ENCODE results near the gene SRSF3. TPM values are rescaled to one million over a fixed set of nuclear protein-coding genes. Genes with fewer than 3 reads are reported as not detected.
"Not testable (repeated sequence)": the region's sequence is repeated elsewhere in the genome, so short reads cannot be mapped to it uniquely, and the experiment has no call there.

SRSF3 gene
- total RNA-seq, 2 experiments from 2014 or later, result 585 to 589 TPM

- H3K27me3 Mint-ChIP-seq, result peaks cover 5% of the 10 kb centered on the region
- H3K4me3 Mint-ChIP-seq, result peak overlapping the region; percentile 97
- peak overlapping the region; percentile 99 for H3K27ac Mint-ChIP-seq
- peaks cover 45% of the 10 kb centered on the region for H3K36me3 Mint-ChIP-seq
- H3K4me1 Mint-ChIP-seq, result peaks cover 38% of the 10 kb centered on the region
- DNase-seq, result peak; percentile 55
- peaks cover 2% of the 10 kb centered on the region for H3K9me3 Mint-ChIP-seq
Measured at GRCh38 chr6:36593569-36594028, 563 bp upstream of the SRSF3 start.

DNA sequence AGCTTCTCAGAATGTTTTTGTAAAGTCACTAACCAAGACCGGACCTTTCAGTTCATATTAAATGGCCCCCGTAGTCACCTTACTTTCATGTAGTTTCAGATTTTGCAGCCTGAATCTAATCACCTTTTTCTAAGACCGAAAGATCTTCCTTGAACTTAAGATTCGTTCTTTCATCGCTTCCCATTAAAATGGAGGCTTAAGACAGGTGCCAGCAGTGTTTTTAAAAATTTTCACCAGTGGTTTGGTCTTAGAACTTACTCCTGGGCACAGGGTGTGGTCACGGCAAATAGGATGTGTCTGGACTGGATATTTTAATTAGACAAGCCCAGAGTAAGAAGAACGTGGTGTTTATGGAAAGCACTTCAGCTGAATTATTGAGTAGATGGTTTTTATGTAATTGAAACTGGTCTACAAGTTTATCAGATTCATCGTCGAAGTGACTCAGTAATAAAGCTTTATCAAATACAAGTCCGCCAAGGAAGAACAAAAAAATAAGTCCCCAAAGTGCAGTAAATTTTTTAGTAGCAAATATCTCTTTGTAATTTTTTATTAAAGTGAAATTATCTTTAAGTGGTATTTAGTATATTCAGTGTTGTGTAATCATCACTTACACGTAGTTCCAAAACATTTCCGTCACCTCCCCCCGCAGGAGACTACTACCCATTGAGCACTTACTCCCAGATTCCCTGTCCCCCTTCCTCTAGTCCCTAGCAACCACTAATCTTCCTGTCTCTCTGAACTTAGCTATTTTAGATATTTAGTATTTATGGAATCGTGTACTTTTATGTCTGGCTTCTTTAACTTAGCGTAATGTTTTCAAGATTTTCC, 868 bp downstream of the SRSF3 start:
- Mint-ChIP-seq H3K4me1 (peaks cover 49% of the 10 kb centered on the region), H3K27ac (peak overlapping the region; percentile 99), H3K36me3 (peaks cover 59% of the 10 kb centered on the region), H3K4me3 (peak overlapping the region; percentile 97), H3K27me3 (peaks cover 5% of the 10 kb centered on the region), H3K9me3 (peaks cover 2% of the 10 kb centered on the region)
- DNase-seq, result no peak

GRCh38 chr6:36596356-36596755, 2.2 kb downstream of the SRSF3 start:
- peaks cover 2% of the 10 kb centered on the region for H3K9me3 Mint-ChIP-seq
- H3K36me3 Mint-ChIP-seq, result peaks cover 70% of the 10 kb centered on the region
- H3K27me3 Mint-ChIP-seq, result peaks cover 5% of the 10 kb centered on the region
- no peak for DNase-seq
- peak overlapping the region; percentile 97 for H3K4me3 Mint-ChIP-seq
- H3K27ac Mint-ChIP-seq, result peak overlapping the region; percentile 99
- peaks cover 58% of the 10 kb centered on the region for H3K4me1 Mint-ChIP-seq

- H3K27ac Mint-ChIP-seq, result peak overlapping the region; percentile 79
- peaks cover 80% of the 10 kb centered on the region for H3K36me3 Mint-ChIP-seq
- H3K4me3 Mint-ChIP-seq, result peak overlapping the region; percentile 97
- peaks cover 2% of the 10 kb centered on the region for H3K9me3 Mint-ChIP-seq
- peaks cover 65% of the 10 kb centered on the region for H3K4me1 Mint-ChIP-seq
- peaks cover 5% of the 10 kb centered on the region for H3K27me3 Mint-ChIP-seq
- DNase-seq, result no peak
Measured at GRCh38 chr6:36597775-36598174, 3.6 kb downstream of the SRSF3 start.

- DNase-seq, result no peak
- Mint-ChIP-seq H3K27ac (peak overlapping the region; percentile 62), H3K4me3 (peak overlapping the region; percentile 97), H3K36me3 (peaks cover 86% of the 10 kb centered on the region), H3K4me1 (peaks cover 66% of the 10 kb centered on the region), H3K9me3 (peaks cover 2% of the 10 kb centered on the region), H3K27me3 (peaks cover 5% of the 10 kb centered on the region)
Measured at GRCh38 chr6:36598326-36598725, 4.2 kb downstream of the SRSF3 start.

- peak overlapping the region; percentile 97 for H3K4me3 Mint-ChIP-seq
- peaks cover 90% of the 10 kb centered on the region for H3K36me3 Mint-ChIP-seq
- no peak for DNase-seq
- peaks cover 66% of the 10 kb centered on the region for H3K4me1 Mint-ChIP-seq
- H3K27ac Mint-ChIP-seq, result peak overlapping the region; percentile 62
- peaks cover 2% of the 10 kb centered on the region for H3K9me3 Mint-ChIP-seq
- peaks cover 5% of the 10 kb centered on the region for H3K27me3 Mint-ChIP-seq
Measured at GRCh38 chr6:36598739-36599318, 4.7 kb downstream of the SRSF3 start.

DNA sequence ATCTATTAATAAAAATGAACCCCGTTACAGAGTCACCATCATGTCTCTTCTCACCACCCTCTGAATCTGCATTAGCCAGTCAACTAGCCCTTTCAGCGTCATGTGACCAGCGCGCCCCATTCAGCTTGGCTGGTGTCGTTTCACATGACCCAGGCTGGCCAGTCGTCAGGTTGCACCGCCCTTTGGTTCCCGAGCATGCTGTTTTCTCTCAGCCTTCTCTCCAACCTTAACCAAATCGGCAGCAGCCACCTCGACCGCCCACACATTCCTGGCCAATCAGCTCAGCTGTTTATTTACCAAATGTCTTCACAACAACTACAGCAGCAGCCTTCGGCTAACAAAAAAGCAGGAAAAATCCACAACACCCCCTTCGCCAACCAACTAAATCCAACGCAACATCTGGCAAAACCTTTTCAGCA, 5.6 kb downstream of the SRSF3 start:
- Mint-ChIP-seq H3K4me1 (peaks cover 71% of the 10 kb centered on the region), H3K9me3 (no peaks in the 10 kb centered on the region), H3K27me3 (no peaks in the 10 kb centered on the region), H3K36me3 (peaks cover 93% of the 10 kb centered on the region), H3K4me3 (peak overlapping the region; percentile 97), H3K27ac (peak overlapping the region; percentile 82)
- DNase-seq, result peak; percentile 78

- Mint-ChIP-seq H3K27ac (peak overlapping the region; percentile 82), H3K4me3 (peak overlapping the region; percentile 97), H3K4me1 (peaks cover 77% of the 10 kb centered on the region), H3K27me3 (no peaks in the 10 kb centered on the region), H3K36me3 (peaks cover 92% of the 10 kb centered on the region), H3K9me3 (no peaks in the 10 kb centered on the region)
- no peak for DNase-seq
Measured at GRCh38 chr6:36600564-36601146, 6.5 kb downstream of the SRSF3 start.

GRCh38 chr6:36601818-36602217, 7.7 kb downstream of the SRSF3 start:
- not testable (repeated sequence) for DNase-seq, H3K27me3 Mint-ChIP-seq, H3K9me3 Mint-ChIP-seq
- peaks cover 76% of the 10 kb centered on the region for H3K4me1 Mint-ChIP-seq
- peaks cover 87% of the 10 kb centered on the region for H3K36me3 Mint-ChIP-seq
- H3K27ac Mint-ChIP-seq, result peak overlapping the region; percentile 60
- peak overlapping the region; percentile 55 for H3K4me3 Mint-ChIP-seq

DNA sequence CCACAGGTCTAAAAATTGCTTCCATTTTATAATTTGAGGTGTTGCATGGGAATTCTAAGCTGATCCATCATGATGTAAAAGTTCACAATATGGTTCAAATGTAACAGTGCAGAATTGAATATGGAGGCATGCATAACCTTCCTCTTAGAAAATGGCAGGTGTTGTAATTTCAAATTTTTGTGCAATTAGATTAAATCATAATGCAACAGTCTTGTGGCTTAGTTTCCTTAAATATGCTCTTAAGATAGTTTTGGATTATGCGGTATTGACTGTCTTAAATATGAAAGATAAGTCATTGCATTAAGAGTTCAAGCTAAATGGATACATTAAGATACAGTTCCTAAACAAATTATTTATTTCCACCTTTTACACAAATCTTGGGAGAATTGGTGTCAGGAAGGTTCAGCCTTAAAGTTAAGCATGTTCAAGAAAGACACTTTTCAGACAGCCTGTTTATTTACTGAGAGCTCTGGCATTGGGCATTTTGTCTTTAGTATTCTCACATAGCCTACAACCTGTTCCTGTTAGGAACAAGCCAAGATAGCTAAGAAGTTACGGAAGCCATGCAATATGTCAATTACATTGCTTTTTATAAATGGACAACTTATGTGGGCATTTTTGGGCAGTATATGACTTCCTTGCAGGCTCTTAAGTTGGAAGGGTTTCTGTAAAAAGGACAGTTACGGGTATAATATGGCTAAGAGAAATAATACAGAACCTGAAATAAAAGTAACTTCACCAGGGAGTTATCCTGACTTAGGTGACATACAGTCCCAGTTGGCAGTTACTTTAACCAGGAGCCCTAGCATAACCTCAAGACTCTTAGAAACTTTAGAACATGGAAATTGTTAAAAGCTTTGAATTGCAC, 9.3 kb downstream of the SRSF3 start:
- DNase-seq, result no peak
- Mint-ChIP-seq H3K4me3 (no peak overlapping the region), H3K27me3 (no peaks in the 10 kb centered on the region), H3K36me3 (peaks cover 84% of the 10 kb centered on the region), H3K27ac (peak overlapping the region; percentile 65), H3K4me1 (peaks cover 68% of the 10 kb centered on the region), H3K9me3 (no peaks in the 10 kb centered on the region)

GRCh38 chr6:36604090-36605060, 10.2 kb downstream of the SRSF3 start:
- DNase-seq, result no peak
- no peaks in the 10 kb centered on the region for H3K27me3 Mint-ChIP-seq
- no peaks in the 10 kb centered on the region for H3K9me3 Mint-ChIP-seq
- peaks cover 84% of the 10 kb centered on the region for H3K36me3 Mint-ChIP-seq
- H3K4me3 Mint-ChIP-seq, result no peak overlapping the region
- H3K27ac Mint-ChIP-seq, result peak overlapping the region; percentile 78
- peaks cover 65% of the 10 kb centered on the region for H3K4me1 Mint-ChIP-seq

DNA sequence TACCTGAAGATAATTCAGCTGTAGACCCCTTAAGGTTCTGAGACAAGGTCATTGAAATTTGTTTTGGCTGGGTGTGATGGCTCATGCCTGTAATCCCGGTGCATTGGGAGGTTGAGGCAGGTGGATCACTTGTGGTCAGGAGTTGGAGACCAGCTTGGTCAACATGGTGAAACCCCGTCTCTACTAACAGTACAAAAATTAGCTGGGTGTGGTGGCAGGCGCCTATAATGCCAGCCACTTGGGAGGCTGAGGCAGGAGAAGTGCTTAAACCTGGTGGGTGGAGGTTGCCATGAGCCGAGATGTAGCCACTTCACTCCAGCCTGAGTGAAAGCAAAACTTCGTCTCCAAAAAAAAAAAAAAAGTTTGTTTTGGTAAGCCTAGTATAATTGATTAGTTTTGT, 11.0 kb downstream of the SRSF3 start:
- no peak for DNase-seq
- Mint-ChIP-seq H3K36me3 (peaks cover 84% of the 10 kb centered on the region), H3K4me1 (peaks cover 64% of the 10 kb centered on the region), H3K27ac (peak overlapping the region; percentile 78), H3K9me3 (no peaks in the 10 kb centered on the region), H3K27me3 (no peaks in the 10 kb centered on the region), H3K4me3 (no peak overlapping the region)

- H3K27me3 Mint-ChIP-seq, result no peaks in the 10 kb centered on the region
- peaks cover 80% of the 10 kb centered on the region for H3K36me3 Mint-ChIP-seq
- H3K27ac Mint-ChIP-seq, result peak overlapping the region; percentile 58
- H3K4me3 Mint-ChIP-seq, result peak overlapping the region; percentile 25
- no peak for DNase-seq
- H3K9me3 Mint-ChIP-seq, result no peaks in the 10 kb centered on the region
- peaks cover 59% of the 10 kb centered on the region for H3K4me1 Mint-ChIP-seq
Measured at GRCh38 chr6:36605560-36606391, 11.6 kb downstream of the SRSF3 start.
